HG03342 (cell line): ENCODE results near the gene SMYD3.

Experiments used
- ATAC-seq: cut with Tn5 transposase; IDR thresholded peaks from one replicate; pipeline ENCODE4 v1.9.1; 2021; ENCODE audit warnings: mild to moderate bottlenecking, moderate library complexity; ENCODE audit not compliant: unreplicated experiment

Gene SMYD3

DNA sequence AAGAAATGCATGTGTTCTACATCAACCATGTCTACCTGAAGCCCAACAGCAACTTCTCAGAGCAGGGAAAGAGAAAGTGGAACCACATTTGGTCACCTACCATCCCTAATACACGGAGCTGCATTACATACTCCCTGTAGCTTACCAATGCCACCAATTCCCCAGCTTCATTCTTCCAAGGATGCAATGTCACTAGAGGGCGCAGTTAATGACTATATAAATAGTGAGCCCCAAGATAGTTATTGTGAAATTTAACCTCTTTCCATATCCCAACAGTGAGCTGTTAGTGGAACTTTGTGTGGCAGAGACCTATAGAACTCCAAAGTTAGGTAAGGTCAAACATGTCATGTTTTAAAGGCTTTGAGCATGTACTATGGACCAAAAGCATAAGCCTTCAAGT is 618.3 kb downstream of the SMYD3 start:
- no peak for ATAC-seq

DNA sequence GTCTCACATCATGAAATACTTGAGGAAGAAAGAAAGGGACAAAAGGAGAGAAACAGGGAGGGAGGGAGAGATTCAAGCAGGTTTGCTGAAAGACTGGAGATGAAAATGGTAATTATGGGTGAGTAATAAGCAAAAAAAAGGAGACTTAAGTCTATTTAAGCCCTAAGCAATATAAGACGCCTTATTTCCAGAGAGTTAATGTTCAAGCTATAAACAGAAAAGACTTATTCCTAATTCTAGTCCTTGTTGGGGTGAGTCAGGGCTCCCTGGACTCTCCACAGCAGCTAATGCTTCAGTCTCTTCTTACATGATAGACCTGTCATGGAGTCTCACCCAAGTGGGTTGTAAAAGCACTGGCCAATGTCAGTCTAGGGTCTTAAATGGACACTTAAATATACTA is 619.2 kb downstream of the SMYD3 start:
- ATAC-seq = no peak

DNA sequence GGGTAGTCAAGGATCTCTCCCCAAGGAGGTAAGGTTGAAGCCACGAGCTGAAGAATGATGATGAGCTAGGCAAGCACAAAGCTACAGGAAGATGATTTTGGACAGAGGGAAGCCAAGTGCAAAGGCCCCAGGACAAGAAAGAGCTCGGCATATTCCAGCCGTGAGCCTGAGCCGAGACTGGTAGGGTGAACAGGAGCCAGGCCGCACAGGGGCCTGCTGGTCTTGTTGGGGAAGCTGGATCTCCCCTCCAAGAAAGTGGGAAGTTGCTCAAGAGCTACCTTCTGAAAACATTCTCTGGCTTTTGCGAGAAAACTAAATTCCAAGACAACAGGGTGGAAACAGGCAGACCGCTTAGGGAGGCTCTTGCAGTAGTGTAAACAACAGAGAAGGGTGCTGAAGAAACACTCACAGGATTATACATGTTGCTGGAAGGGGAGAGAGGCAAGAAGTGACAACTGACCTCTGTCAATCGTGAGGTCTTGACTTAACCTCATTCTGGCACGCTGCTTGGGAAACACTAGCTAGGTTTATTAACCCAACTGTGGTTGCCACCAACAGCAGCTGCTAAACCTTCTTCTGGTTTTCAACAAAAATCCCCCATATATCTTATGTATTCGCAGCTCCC is 625.2 kb downstream of the SMYD3 start:
- ATAC-seq = no peak

DNA sequence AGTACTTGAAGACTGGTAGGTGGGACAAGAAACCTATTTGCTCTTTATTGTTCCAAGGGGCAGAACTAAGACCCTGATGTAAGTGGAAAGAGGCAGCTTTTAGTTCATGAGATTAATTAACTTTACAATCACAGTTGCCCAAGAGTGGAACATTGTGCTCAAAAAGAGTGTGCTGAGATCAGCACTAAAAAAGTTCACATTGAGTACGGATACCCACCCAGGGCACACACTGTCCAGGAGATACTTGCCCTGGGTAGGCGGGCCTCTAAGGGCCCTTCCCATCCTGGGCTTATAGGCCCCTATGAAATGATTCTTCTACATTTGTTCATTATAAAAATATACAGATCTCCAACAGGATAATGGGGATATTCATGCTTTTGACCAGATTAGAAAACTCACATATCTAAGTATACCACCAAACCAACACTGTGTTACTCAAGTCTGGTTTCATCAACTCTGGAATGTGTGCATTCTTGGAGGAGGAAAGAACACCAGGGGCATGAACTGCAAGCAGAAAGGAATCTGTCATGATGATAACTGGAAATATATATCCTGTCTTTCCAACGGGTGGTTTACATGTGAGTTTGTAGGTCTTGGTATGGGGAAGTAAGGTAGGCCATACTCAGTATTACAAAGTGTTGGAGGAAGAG is 626.2 kb downstream of the SMYD3 start:
- ATAC-seq = no peak

DNA sequence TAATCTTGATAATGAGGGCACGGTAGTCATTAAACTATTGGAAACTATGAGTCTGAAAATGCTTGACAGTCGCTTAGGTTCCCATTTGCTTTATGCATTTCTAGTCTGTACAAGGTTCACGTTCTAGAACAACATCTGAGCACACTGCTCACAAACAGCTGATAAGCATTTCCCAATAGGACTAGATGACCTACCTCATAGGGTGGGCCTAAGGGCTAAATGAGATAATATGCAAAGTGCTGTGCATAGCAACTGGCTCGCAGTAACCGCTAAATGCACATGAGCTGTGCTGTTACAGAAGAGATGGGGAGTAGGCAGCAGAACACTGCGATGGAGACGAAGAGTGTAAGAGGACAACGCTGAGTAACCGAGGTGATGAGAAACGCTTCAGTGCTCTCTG is 628.0 kb downstream of the SMYD3 start:
- no peak for ATAC-seq

- no peak for ATAC-seq
Measured at GRCh38 chr1:245878585-245878984, 628.5 kb downstream of the SMYD3 start.

- ATAC-seq = no peak
Measured at GRCh38 chr1:245877976-245878375, 629.1 kb downstream of the SMYD3 start.

GRCh38 chr1:245876586-245876985 is 630.5 kb downstream of the SMYD3 start:
- no peak for ATAC-seq

DNA sequence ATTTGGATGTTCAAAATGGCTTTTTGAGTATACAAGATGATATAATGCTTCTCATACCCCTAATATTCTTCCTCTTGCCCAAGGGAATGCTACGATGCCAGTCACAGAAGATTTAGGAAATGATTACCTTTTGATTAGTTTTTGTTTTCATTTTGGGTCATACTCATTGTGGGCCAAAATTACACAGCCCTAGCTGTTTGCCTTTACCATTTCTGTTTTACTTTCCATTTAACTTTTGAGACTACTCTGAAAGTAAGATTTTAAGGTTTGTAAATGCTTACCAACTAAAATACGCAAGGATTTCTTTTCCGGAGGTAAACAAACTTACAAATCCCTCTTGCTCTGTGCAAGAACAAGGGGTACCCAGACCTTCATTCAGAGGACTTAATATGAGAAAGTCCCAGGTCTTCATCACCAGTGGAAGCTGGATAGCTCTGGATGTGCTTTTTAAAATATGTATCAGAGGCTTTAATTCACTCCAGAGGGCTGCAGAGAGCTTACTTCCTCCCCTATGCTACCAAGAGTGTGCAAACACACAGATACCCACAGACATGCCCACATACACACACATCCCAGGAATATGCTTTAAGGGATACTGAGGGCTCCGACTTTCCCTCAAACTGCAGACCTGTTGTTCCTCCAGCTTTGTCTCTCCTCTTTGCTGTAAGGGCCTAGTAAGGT is 631.4 kb downstream of the SMYD3 start:
- ATAC-seq = peak; percentile 62

- no peak for ATAC-seq
Measured at GRCh38 chr1:245874942-245875580, 632.0 kb downstream of the SMYD3 start.

GRCh38 chr1:245873883-245874671 is 633.0 kb downstream of the SMYD3 start:
- no peak for ATAC-seq

- no peak for ATAC-seq
Measured at GRCh38 chr1:245873068-245873467, 634.0 kb downstream of the SMYD3 start.

GRCh38 chr1:245872475-245872874 is 634.6 kb downstream of the SMYD3 start:
- ATAC-seq = no peak

GRCh38 chr1:245871915-245872314 is 635.2 kb downstream of the SMYD3 start:
- ATAC-seq = no peak

GRCh38 chr1:245871191-245871590 is 635.9 kb downstream of the SMYD3 start:
- ATAC-seq = no peak

DNA sequence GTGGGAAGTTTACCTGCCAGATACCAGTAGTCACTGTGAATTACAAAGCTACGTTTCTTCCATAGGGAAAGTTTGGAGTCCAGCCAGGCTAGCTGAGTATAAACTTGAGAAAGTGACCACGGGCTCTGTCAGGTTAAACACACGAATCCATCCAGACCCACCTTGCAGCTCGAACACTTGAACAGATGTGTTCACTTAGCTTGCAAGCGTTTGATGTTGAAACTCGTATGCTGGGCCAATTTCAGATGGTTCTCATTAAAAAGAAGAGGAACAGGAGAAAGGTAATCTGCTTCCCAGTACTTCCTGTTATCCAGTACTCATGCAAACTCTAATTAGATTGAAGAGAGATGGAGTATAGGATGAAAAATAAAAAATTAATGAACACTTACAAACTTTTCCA is 636.4 kb downstream of the SMYD3 start:
- no peak for ATAC-seq

GRCh38 chr1:245869847-245870246 is 637.2 kb downstream of the SMYD3 start:
- ATAC-seq = no peak

DNA sequence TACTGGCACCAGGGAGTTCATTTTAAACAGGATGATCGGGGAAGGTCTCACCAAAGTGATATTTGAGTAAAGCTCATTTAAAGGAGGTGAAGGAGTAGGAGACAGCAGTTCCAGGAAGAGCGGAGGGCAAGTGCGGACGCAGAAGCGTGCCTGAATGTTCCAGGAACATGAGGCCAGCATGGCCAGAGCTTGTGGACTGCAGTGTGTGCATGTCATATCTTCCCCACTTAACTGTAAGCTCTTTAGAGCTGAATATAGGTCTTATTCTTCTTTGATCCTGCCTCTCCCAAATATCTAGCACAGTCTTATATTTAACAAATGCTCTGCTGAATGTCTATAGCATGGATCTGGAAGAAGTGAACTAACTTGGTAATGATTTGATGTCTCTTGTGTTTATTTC is 639.3 kb downstream of the SMYD3 start:
- ATAC-seq = no peak

DNA sequence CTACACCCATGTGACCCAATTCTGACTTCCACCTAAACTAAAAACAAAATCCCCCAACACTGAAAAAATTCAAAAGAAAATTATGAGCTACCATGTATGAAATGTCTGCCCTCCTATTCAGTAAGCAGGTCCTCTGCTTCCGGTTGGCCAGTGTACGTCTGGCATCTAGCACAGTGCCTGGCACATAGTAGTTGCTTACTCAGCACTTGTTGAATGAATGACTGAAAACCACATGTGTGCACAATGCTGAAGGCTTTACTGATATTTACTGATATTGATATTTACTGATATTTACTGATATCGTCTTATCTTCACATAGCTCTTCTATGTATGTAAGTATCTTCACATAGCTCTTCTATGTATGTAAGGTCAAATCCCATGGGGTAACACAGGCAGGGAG is 642.2 kb downstream of the SMYD3 start:
- no peak for ATAC-seq

GRCh38 chr1:245863566-245864184 is 643.4 kb downstream of the SMYD3 start:
- no peak for ATAC-seq
